Fibroblast of gingiva (primary cell): Measurements from ENCODE around the gene THTPA.
A peak's percentile ranks its signal among the peaks of the same experiment; 100 is the strongest.

Source experiments
- DNase-seq: peaks from one replicate; pipeline ENCODE4 v3.0.0-alpha.2; 2011; ENCODE audit warnings: low read depth

Gene THTPA

GRCh38 chr14:23551266-23552028, 4.6 kb upstream of the THTPA start, which contains the start of gene ZFHX2:
Gene ZFHX2, minus strand, starts transcription at chr14:23551765. Its CDS starts 16,440 bp downstream, at chr14:23535325.
- no peak for DNase-seq

- no peak for DNase-seq
Measured at GRCh38 chr14:23555533-23555881, 564 bp upstream of the THTPA start.

GRCh38 chr14:23556700-23557440, 799 bp downstream of the THTPA start:
- DNase-seq = no peak

DNA sequence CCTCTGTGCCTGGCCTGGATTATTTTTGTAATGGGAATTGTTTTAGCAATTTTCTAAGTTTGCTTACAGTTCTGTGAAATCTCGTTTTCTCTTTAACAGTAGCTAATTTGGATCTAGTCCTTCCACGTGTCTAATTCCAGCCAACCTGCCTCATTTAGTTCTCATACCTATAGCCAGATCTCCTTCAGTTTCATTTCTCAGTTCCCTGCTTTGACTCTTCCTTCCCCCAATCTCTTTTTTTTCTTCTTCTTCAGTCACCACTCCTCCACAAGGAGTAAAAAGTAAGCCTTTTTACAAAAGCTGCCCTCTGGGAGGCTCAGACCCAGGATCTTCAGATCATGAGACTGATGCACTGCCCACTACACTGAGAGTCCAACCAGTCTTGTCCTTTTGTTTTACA, 1.4 kb downstream of the THTPA start:
- DNase-seq = no peak

- DNase-seq = no peak
Measured at GRCh38 chr14:23557946-23558345, 1.9 kb downstream of the THTPA start.

DNA sequence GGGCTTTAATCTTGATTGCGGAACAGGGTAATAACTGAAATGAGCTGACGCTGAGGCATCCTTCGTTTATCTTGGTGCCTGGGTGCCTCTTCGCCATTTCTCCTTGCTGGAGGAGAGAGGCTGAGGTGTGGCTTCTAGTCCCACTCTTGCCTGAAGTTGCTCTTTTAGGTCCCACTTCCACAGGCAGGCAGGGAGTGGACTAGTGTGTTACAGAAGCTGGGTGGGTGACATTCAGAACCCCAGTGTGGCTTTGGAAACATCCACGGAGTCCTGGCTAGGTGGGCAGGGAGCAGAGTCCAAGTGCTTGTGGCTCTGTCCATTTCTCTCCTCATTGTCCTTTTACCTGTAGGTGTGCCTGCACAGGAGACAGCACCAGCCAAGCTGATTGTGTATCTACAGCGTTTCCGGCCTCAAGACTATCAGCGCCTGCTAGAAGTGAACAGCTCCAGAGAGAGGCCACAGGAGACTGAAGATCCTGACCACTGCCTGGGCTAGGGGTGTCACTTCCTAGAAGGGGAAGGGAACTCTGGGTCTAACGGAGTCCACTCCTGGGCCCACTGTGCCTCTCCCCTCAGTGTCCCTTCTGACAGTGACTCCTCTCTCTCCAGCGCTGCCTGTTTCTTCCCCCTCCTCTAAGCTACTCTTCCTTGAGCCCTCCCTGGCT, 2.4 kb downstream of the THTPA start:
- no peak for DNase-seq

- DNase-seq = peak; percentile 40
Measured at GRCh38 chr14:23559010-23559925, 3.2 kb downstream of the THTPA start.

- DNase-seq = no peak
Measured at GRCh38 chr14:23559926-23560520, 4.0 kb downstream of the THTPA start.

GRCh38 chr14:23561259-23561658, 5.2 kb downstream of the THTPA start:
- no peak for DNase-seq

DNA sequence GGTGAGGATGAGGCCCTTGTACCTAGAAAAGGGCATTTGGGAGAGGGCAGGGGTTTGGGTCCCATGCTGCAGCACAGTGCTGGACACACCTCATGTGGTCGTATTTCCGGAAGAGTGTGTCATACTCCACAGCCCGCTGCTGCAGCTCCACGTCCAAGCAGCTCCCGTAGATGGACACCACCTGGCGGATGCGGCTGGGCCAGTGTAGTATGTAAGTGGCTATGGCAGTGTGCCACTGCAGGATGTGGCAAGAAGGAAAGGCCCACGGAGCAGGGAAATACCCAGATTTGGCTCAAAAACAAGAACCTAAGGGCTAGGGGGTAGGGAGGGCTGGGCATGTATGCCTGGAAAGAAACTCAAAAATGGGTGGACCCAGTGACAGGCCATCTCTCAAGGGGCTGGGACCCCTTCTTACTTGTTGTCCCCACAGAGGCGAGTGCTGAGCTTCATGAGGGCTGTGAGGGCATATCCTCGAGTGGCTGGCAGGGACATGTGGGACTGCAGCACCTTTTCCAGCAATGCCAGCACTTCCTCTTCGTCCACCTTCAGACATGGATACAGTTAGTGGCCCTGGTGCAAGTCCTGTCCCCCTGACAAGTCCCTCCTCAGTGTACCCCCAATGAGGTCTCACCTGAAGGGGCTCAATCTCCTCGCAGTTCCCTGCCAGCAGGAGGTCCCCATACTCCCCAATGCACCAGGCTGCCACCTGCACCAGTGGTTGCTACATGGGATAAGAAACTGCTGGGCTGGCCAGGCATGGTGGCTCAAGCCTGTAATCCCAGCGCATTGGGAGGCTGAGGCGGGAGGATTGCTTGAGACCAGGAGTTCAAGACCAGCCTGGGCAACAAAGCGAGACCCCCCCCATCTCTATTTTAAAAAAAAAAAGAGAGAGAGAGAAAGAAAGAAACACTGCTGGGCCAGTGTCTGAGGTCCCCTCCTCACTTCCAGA, 6.1 kb downstream of the THTPA start:
- no peak for DNase-seq

GRCh38 chr14:23562822-23563472, 6.9 kb downstream of the THTPA start:
- peak; percentile 15 for DNase-seq

- no peak for DNase-seq
Measured at GRCh38 chr14:23563473-23564180, 7.6 kb downstream of the THTPA start.

- DNase-seq = no peak
Measured at GRCh38 chr14:23564181-23564812, 8.2 kb downstream of the THTPA start.

DNA sequence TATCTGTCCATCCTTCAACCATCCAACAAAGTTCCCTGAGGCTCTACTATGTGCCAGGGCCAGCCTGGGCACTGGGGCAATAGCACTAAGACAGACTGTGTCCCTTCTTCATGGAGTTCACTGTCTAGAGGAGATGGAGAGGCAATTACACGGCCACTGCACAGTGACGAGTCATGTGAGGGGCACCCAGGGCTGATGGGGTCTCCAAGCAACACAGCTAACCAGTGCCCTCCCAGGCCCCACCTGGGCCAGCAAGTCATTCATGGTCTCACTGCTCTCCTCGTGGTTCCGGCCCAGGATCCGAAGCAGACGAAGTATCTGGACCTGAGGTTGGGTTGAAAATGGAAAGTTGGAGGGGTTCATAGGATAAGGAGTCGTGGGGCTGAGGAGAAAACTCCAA, 8.8 kb downstream of the THTPA start:
- DNase-seq = no peak

DNA sequence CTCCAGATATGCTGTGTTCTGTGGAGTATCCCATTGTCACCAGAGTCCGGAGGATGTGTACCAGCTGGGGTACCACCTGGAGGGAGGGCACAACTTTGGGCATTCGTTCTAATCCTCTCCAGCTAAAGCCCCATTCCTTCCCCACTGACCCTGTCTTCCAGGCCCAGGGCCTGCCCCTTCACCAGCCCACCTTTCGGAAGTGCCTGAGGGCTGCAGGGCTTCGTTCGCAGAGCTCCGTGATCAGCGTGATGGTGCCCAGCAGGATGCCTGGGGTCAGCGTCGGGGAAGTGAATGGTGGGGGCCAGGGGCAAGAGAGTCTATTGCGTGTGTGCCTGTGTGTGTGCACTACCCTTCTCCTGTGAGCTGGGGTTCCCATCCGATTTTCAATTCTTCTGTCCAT, 9.6 kb downstream of the THTPA start:
- DNase-seq = no peak

GRCh38 chr14:23566112-23566777, 10.2 kb downstream of the THTPA start:
- DNase-seq = no peak

DNA sequence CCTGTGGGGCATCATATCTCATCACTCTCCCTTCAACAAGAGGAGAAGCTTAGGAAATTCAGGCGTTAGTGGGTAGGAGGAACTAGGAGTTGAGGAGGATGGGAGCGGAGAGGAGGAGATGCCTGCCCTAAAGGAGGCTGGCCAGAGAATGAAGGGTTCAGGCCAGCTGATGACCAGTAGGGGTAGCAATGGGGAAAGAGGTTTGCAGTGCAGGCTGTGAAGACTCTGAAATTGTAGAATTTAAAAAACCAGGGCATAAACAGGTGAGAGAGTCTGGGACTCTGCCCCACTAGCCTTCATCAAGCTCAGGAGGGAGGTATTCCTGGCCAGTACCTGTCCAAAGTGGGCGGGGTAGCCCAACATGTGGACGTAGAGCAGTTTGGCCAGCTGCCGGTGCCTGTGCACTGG, 10.7 kb downstream of the THTPA start:
- DNase-seq = no peak
